DMS153 treated with DMSO at 0.1 percent for 48 hours (cell line): ENCODE measurements around the gene VPS39.

Source experiments
- DNase-seq: peaks from one replicate; lab custom pipeline; 2025; ENCODE audit not compliant: unreplicated experiment; lab: John Stamatoyannopoulos, UW

The VPS39 gene

GRCh38 chr15:42146551-42147430 is 61.3 kb downstream of the VPS39 start:
- DNase-seq, result no peak

GRCh38 chr15:42145546-42146455 is 62.3 kb downstream of the VPS39 start:
- no peak for DNase-seq

GRCh38 chr15:42144841-42145375 is 63.2 kb downstream of the VPS39 start:
- DNase-seq, result no peak

GRCh38 chr15:42143866-42144625 is 64.1 kb downstream of the VPS39 start:
- no peak for DNase-seq

- DNase-seq, result no peak
These were observed 64.7 kb downstream of the VPS39 start for GRCh38 chr15:42143356-42143755.

- no peak for DNase-seq
These were observed 66.1 kb downstream of the VPS39 start for GRCh38 chr15:42141795-42142667.

GRCh38 chr15:42141246-42141645 is 66.9 kb downstream of the VPS39 start:
- no peak for DNase-seq

GRCh38 chr15:42140383-42141070 is 67.6 kb downstream of the VPS39 start:
- no peak for DNase-seq

GRCh38 chr15:42139596-42139995 is 68.5 kb downstream of the VPS39 start:
- DNase-seq, result no peak

GRCh38 chr15:42138968-42139386 is 69.1 kb downstream of the VPS39 start:
- no peak for DNase-seq

- no peak for DNase-seq
These were observed 69.7 kb downstream of the VPS39 start for GRCh38 chr15:42138411-42138810.

- DNase-seq, result no peak
These were observed 70.4 kb downstream of the VPS39 start for GRCh38 chr15:42137461-42138261.

GRCh38 chr15:42136513-42136912 is 71.6 kb downstream of the VPS39 start:
- no peak for DNase-seq

- no peak for DNase-seq
These were observed 72.8 kb downstream of the VPS39 start for GRCh38 chr15:42135351-42135750.

- no peak for DNase-seq
These were observed 73.4 kb downstream of the VPS39 start for GRCh38 chr15:42134617-42135245.

- no peak for DNase-seq
These were observed 74.1 kb downstream of the VPS39 start for GRCh38 chr15:42133886-42134502.

GRCh38 chr15:42133356-42133755 is 74.7 kb downstream of the VPS39 start:
- no peak for DNase-seq
